Activated gamma-delta T cell treated with Interleukin-2 at 50 U/mL for 16 hours (primary cell): Measurements from ENCODE around the gene HERC4.
"Not testable (repeated sequence)": the region's sequence is repeated elsewhere in the genome, so short reads cannot be mapped to it uniquely, and the experiment has no call there.

Experiments used
- DNase-seq: peaks from one replicate; pipeline ENCODE4 v3.0.0-alpha.2; 2020

The HERC4 gene

GRCh38 chr10:67955614-67956013 lies 119.5 kb downstream of the HERC4 start:
- no peak for DNase-seq

GRCh38 chr10:67943917-67944316 lies 131.2 kb downstream of the HERC4 start:
- DNase-seq, result no peak

GRCh38 chr10:67936416-67936815 lies 138.7 kb downstream of the HERC4 start:
- no peak for DNase-seq

- no peak for DNase-seq
Measured at GRCh38 chr10:67935223-67935622, 139.9 kb downstream of the HERC4 start.

GRCh38 chr10:67934336-67934735 lies 140.7 kb downstream of the HERC4 start:
- no peak for DNase-seq

GRCh38 chr10:67933199-67933598 lies 141.9 kb downstream of the HERC4 start:
- no peak for DNase-seq

- DNase-seq, result no peak
Measured at GRCh38 chr10:67926951-67927350, 148.1 kb downstream of the HERC4 start.

GRCh38 chr10:67925449-67926005 lies 149.6 kb downstream of the HERC4 start:
- DNase-seq, result no peak

GRCh38 chr10:67924136-67924535 lies 150.9 kb downstream of the HERC4 start:
- DNase-seq, result no peak

GRCh38 chr10:67923551-67923950 lies 151.5 kb downstream of the HERC4 start:
- DNase-seq, result no peak

GRCh38 chr10:67921065-67921464 lies 154.0 kb downstream of the HERC4 start:
- no peak for DNase-seq

GRCh38 chr10:67917679-67918078 lies 157.4 kb downstream of the HERC4 start:
- no peak for DNase-seq

GRCh38 chr10:67917169-67917568 lies 157.9 kb downstream of the HERC4 start:
- DNase-seq, result no peak

GRCh38 chr10:67914777-67915340 lies 160.2 kb downstream of the HERC4 start:
- no peak for DNase-seq

GRCh38 chr10:67912331-67912946 lies 162.6 kb downstream of the HERC4 start:
- DNase-seq, result no peak

GRCh38 chr10:67903581-67903980 lies 171.5 kb downstream of the HERC4 start:
- no peak for DNase-seq

- DNase-seq, result no peak
Measured at GRCh38 chr10:67893637-67894036, 181.4 kb downstream of the HERC4 start.

GRCh38 chr10:67884842-67885670 lies 190.0 kb downstream of the HERC4 start:
- peak; percentile 73 for DNase-seq

- DNase-seq, result peak; percentile 94
Measured at GRCh38 chr10:67884313-67884841, 190.7 kb downstream of the HERC4 start, which contains the start of gene SIRT1. SIRT1 (plus strand) TSS chr10:67884656; CDS start chr10:67884722, 66 bp downstream.

- no peak for DNase-seq
Measured at GRCh38 chr10:67883710-67884312, 191.3 kb downstream of the HERC4 start.

GRCh38 chr10:67878133-67878532 lies 196.9 kb downstream of the HERC4 start:
- no peak for DNase-seq

- DNase-seq, result not testable (repeated sequence)
Measured at GRCh38 chr10:67877421-67877820, 197.7 kb downstream of the HERC4 start.
